Measurements from ENCODE around the gene KRT5. TPM values are rescaled to one million over a fixed set of nuclear protein-coding genes. Genes with fewer than 3 reads are reported as not detected.

Gene KRT5
- total and polyA plus RNA-seq, 2 of the 13 experiments (the other 11 are each of a cell fraction or from before 2014, with no cell fraction given), result 0.08 TPM; not detected in 1

GRCh38 chr12:52530905-52531304 is 10.7 kb upstream of the KRT5 start (continued):
- TF ChIP-seq USF2 (IDR thresholded peaks at IDR 0.05; ENCODE audit: low read depth, low read length) (no peak), USF2 (CRISPR knock-in tag; IDR thresholded peaks at IDR 0.05; ENCODE audit: borderline replicate concordance) (no peak), TAF1 (CRISPR knock-in tag; IDR thresholded peaks at IDR 0.05) (no peak), GATAD1 (CRISPR knock-in tag; IDR thresholded peaks at IDR 0.05) (no peak), ETV5 (CRISPR knock-in tag; IDR thresholded peaks at IDR 0.05; ENCODE audit: borderline replicate concordance) (no peak), NFIC (IDR thresholded peaks at IDR 0.05; ENCODE audit: low read length) (no peak), ZNF790 (CRISPR knock-in tag; IDR thresholded peaks at IDR 0.05; ENCODE audit: borderline replicate concordance) (no peak), ZNF513 (CRISPR knock-in tag; conservative IDR thresholded peaks at IDR 0.05) (no peak), MXD4 (CRISPR knock-in tag; IDR thresholded peaks at IDR 0.05) (no peak)

GRCh38 chr12:52530366-52530765 is 10.2 kb upstream of the KRT5 start:
- Histone ChIP-seq H3K36me3 (replicated peaks in 1 of 2; ENCODE audit: control insufficient read depth in 1 of 2, insufficient read depth in 2 of 2, low read length in 2 of 2) (no peaks in the 10 kb centered on the region), H3K4me1 (ENCODE audit: insufficient read depth, low read length) (no peaks in the 10 kb centered on the region), H3K4me3 (replicated peaks in 1 of 3; ENCODE audit: insufficient read depth in 1 of 3, low read depth in 2 of 3, low read length in 3 of 3) (no peak overlapping the region), H3K9me3 (ENCODE audit: low read length) (no peaks in the 10 kb centered on the region), H3K27ac (ENCODE audit: extremely low read length, insufficient read depth, low read length) (no peak overlapping the region), H3K27me3 (ENCODE audit: control insufficient read depth in 1 of 2, insufficient read depth in 2 of 2, low read length in 2 of 2) (peaks cover 3 to 14% of the 10 kb centered on the region in 2 experiments; a peak in 4 of 5 replicates), H2AFZ (ENCODE audit: low read length) (no peak overlapping the region), H3K9ac (ENCODE audit: insufficient read depth, low read depth, low read length) (no peak overlapping the region), H3K79me2 (ENCODE audit: insufficient read depth, low read length) (no peaks in the 10 kb centered on the region), H3K4me2 (ENCODE audit: low read depth, low read length) (no peak overlapping the region), H4K20me1 (ENCODE audit: insufficient read depth, low read length) (no peaks in the 10 kb centered on the region)
- FAIRE-seq (no peak), DNase-seq (ENCODE audit: low spot score) (no peak), ATAC-seq (no peak)
- POLR2A ChIA-PET, result no interaction called here
- CTCF ChIA-PET (ENCODE audit: low intra/inter-chr PET ratio, low total read pairs), result no interaction called here
- in situ Hi-C loops (cut with HindIII; ENCODE audit: extremely low pct_ligation_motif_present, low pct_unique_long_range_greater_than_20kb) (loop anchor here (25.0 kb wide), 1 partner anchor 393 kb away; no protein-coding TSS in a partner anchor), intact Hi-C loops (cut with micrococcal nuclease; ENCODE audit: unreplicated experiment) (no loop called here)
- WGBS (ENCODE audit: low lambda C conversion rate), result no CpG with 5 or more reads among the region's 2 CpGs
- BruUV-seq (replicated peaks), result no TSS peak
- no peak for TF ChIP-seq THYN1 (CRISPR knock-in tag; IDR thresholded peaks at IDR 0.05; ENCODE audit: borderline replicate concordance, low read depth)
- no peak for TF ChIP-seq PLSCR1 (CRISPR knock-in tag; IDR thresholded peaks at IDR 0.05; ENCODE audit: borderline replicate concordance)
- no peak for TF ChIP-seq THAP11 (CRISPR knock-in tag; IDR thresholded peaks at IDR 0.05)
- TF ChIP-seq E2F2 (CRISPR knock-in tag; IDR thresholded peaks at IDR 0.05; ENCODE audit: borderline replicate concordance), result no peak
- no peak for TF ChIP-seq LBX2 (CRISPR knock-in tag; IDR thresholded peaks at IDR 0.05; ENCODE audit: borderline replicate concordance)
- no peak for TF ChIP-seq ZNF225 (CRISPR knock-in tag; IDR thresholded peaks at IDR 0.05)
- no peak for TF ChIP-seq PLRG1 (conservative IDR thresholded peaks at IDR 0.05)
- TF ChIP-seq SNAI1 (CRISPR knock-in tag; IDR thresholded peaks at IDR 0.05; ENCODE audit: borderline replicate concordance), result no peak
